Cardiac septum (tissue), 1 donor: Measurements from ENCODE around the gene SRSF10. TPM values are rescaled to one million over a fixed set of nuclear protein-coding genes. Genes with fewer than 3 reads are reported as not detected.
"Not testable (repeated sequence)": the region's sequence is repeated elsewhere in the genome, so short reads cannot be mapped to it uniquely, and the experiment has no call there.

ENCODE experiments used
- DNase-seq: peaks from one replicate; pipeline ENCODE4 v3.0.0-alpha.2; 2020; ENCODE audit warnings: low spot score
- intact Hi-C: fragments of 100-400 bp; cut with DNase I; formaldehyde crosslinking; loops from one replicate; pipeline ENCODE4 v1.14.0; 2022
- long read RNA-seq: library from polyadenylated mRNA; unstranded; transcript quantifications from one replicate; pipeline ENCODE4 v2.0.0, GENCODE V29; 2021
- total RNA-seq: library from RNA; stranded (reverse); fragmentation: NEBNext Ultra II Directional; extraction: Animal tissue kit (Norgen Biotek cat#: 25700); gene quantifications from one replicate; pipeline ENCODE4 v1.2.1, GENCODE V29; 2021
- donor health status: DM: no; HTN: no; CAD: no.

Gene SRSF10
- total RNA-seq: 63.4 TPM
- long read RNA-seq, partial matches to known transcripts: 2 of 25 reads
- long read RNA-seq, other reads (novel, unspliced or antisense): 19 of 25 reads

DNA sequence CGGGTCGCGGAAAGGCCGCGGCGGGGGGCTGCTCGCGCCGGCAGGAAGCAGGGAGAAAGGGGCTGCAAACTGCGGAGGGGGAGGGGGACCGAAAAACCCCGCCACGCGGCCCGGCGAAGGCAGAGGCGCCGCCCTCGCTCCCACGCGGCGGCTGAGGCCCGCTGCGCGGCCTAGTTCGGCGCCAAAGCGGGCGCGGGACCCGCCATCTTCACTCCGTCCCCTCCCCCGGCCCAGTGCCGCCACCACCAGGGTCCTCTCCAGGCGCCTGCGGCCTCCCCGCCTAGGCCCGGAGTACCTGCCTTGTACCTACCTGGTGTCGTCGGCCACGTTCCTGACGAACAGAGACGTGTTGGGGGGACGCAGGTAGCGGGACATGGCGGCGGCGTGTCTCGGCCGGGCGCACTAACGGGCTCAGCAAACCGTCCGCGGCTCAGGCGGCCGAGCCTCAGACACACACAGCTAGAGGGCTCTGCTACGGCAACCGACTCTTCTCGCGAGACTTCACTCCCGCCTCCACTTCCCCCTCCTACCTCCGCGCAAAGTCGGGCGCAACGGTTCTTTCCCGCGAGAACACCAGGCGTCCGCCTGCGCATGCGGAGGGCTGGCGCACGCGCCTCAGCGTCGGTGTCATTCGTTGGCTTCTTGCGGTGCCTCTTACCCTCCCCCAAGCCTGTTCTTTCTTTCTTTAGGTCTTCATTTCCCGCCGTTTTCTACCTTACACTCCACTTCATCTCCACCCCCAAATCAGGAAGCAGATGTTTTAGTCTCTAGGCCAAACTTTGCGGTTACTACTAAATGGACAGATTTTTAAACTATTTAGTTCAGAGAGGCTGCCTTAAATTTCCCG, at the start of gene SRSF10:
TSS of gene SRSF10 (minus strand) at position 447 of the 847 bp plus-strand sequence. CDS start at position 375, 72 bp downstream.
- peak; percentile 100 for DNase-seq
- intact Hi-C loops: loop anchor here (1.0 to 2.0 kb wide), 2 partner anchors 20 to 39 kb away; no protein-coding TSS in a partner anchor

DNA sequence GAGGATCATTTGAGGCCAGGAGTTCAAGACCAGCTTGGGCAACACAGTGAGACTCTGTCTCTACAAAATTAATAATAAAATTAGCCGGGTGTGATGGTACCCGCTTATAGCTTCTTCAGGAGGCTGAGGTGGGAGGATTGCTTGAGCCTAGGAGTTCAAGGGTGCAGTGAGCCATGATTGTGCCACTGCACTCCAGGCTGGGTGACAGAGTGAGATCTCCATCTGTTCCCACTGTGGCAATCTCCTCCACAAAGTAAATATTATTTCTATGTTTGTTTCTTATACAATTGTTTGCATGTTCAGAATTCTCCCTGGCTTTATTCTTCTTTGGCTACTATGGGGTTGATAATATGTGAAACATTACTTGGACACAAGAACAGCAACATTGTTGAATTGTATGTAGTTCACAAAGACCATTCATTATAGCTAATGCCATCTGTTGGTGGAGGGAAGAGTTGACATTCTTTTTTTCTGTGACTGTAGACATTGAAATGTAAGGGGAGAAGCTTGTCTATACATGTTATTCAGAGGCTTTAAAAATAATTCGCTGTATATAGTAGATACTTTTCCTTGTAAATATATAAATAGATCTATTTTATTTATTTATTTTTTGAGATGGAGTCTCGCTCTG, 47.8 kb upstream of the SRSF10 start:
- intact Hi-C loops: loop anchor here (5.0 kb wide), 2 partner anchors 161 to 216 kb away; partner anchors contain the start of gene FUCA1
- DNase-seq: no peak

DNA sequence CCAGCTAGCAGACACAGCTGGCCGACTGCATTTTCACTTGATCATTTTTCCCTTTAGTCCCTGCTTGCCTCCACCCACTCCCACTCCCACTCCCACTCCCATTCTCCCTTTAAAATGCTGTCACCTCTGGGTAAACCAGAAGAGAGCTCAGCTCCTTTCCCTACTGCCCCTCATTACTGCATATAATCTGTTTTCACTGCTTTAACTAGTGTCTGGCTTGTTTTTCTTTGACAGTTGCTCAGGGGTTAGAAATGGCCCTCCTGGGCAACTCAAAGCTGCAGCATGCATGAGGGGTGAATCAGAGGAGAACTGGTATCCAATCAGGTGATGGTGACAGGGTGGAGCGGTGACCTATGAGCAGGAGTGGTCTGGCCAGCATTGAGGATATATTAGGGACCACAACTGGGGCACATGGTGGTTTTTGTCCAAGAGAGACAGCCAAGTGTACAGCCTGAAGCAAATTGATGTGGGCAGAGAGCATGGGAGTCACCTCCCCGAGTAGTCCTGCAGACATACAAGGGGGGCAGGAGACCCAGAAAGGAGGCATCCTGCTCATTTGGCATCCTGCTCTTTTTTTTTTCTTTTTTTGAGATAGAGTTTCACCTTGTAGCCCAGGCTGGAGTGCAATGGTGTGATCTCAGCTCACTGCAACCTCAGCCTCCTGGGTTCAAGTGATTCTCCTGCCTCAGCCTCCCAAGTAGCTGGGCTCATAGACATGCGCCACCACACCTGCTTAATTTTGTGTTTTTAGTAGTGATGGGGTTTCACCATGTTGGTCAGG, 42.6 kb upstream of the SRSF10 start:
- intact Hi-C loops: loop anchor here (2.0 kb wide), 1 partner anchor 102 kb away; no protein-coding TSS in a partner anchor

DNA sequence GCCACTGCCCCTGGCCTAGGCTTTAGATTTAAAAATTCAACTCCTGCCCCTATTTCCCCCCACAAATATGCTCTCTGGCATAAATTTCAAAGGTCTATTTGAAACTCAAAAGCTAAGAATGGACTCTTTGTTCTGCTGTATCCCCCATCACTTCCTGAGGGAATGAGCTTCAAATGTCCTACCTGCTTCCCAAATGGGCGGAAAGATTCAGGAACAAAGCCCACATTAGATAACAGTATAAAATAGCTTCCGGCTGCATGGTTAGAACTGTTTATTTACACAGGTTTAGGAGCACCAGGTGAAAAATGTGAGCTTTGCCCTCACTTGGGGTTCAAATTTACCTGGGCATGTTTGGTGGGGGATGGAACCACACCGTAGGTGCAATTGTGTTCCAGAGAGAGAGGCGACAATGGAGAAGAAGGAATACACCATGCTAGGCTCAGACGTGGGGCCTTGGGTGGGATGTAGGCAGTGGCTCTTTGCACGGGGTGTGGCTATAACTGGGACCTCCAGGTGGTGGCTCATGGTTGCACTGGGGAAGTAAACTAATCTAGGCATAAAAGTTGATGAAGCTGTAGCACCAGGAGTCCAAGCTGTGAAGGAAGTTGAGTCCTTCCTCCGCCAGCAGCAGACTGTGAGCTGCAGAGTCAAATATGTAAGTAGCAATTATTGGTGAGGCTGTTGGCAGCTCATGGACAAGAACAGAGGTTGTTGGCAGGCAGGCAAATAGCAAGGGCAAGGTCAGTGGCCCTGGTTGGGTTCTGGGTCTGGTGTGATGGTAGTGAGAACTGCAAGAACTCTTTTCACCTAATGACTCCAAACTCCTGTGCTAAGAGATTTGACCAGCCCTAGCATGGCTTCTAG, 41.5 kb upstream of the SRSF10 start:
- intact Hi-C loops: loop anchor here (2.0 kb wide), 2 partner anchors 63 to 101 kb away; partner anchors contain the start of gene PNRC2
- no peak for DNase-seq

More for the DNA sequence above, 42.6 kb upstream of the SRSF10 start:
- no peak for DNase-seq

DNA sequence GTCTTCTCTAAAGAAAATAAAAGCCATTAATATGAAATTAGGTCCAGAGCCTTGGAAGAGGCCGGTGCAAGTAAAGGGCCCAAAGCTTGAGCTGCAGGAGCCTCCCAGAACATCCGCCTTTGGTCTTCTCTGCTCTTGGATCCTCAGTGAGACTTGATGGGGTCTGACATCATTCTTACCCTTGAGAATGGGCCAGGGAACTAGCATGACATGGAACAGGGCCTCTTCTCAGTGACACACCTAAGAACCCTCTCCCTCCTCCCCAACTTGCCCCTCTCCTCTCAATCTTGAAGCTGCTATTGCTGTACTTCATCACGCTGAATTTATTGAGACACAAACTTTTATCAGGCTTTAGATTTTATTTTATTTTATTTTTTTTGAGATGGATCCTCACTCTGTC, 40.3 kb upstream of the SRSF10 start:
- DNase-seq: no peak
- intact Hi-C loops: loop anchor here (2.0 kb wide), 1 partner anchor 62 kb away; the partner anchor contains the start of gene PNRC2

DNA sequence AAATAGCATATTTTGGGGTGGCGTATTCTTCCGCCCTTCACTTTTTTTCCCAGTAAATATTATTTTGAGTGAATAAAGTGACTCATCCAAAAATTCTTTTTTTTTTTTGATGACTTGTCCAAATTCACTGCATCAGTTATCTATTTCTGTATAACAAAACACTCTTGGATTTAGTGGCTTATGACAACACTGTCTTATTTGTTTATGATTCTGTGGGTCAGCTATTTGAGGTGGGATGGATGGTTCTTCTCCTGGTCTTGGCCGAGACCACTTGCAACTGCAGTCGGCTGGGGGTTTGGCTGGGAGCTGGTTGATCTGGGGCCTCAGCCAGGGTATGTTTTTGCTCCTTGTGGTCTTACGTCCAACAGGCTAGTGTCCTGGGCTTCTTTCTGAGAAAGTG, 39.9 kb upstream of the SRSF10 start:
- intact Hi-C loops: loop anchor here (2.0 kb wide), 1 partner anchor 61 kb away; the partner anchor contains the start of gene PNRC2
- no peak for DNase-seq

DNA sequence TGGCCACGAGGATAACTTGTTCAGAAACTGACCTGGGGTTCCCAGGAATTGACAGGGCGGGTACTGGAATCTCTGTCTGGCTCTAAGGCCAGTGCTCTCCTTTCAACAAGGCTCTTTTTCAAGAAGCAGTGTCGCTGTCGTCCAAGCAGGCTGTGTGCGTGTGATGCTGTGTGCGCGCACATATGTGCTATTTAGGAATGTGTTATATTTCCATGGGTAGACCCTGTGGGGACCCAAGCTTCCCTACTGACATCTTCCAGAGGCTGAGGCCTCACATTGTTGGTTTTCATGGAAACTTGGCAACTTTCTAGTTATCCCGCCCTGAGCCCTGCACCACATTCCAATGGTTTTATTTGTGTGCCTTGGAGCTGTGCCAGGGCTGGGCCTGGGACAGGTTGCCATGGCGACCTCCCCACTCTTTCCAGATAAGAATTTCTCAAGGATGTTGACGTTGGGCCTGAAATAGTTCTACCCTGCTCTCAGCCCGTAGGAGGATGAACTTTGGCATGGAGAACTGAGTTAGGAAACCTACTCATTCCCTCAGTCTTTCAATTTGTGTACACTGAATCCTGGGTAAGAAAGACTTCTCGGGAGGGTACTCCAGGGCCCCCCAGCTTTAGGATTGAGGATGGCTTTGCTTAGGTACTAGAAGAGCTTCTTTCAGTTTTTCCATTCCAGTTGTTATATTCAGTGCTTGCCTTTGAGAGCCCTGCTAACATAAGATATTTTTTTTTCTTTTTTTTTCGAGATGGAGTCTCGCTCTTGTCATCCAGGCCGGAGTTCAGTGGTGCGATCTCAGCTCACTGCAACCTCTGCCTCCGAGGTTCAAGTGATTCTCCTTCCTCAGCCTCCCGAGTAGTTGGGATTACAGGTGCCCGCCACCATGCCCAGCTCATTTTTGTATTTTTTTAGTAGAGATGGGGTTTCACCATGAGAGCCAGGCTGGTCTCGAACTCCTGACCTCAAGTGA, 38.8 kb upstream of the SRSF10 start:
- intact Hi-C loops: loop anchor here (2.0 kb wide), 1 partner anchor 38 kb away; the partner anchor contains the start of gene SRSF10
- peak; percentile 92 for DNase-seq

DNA sequence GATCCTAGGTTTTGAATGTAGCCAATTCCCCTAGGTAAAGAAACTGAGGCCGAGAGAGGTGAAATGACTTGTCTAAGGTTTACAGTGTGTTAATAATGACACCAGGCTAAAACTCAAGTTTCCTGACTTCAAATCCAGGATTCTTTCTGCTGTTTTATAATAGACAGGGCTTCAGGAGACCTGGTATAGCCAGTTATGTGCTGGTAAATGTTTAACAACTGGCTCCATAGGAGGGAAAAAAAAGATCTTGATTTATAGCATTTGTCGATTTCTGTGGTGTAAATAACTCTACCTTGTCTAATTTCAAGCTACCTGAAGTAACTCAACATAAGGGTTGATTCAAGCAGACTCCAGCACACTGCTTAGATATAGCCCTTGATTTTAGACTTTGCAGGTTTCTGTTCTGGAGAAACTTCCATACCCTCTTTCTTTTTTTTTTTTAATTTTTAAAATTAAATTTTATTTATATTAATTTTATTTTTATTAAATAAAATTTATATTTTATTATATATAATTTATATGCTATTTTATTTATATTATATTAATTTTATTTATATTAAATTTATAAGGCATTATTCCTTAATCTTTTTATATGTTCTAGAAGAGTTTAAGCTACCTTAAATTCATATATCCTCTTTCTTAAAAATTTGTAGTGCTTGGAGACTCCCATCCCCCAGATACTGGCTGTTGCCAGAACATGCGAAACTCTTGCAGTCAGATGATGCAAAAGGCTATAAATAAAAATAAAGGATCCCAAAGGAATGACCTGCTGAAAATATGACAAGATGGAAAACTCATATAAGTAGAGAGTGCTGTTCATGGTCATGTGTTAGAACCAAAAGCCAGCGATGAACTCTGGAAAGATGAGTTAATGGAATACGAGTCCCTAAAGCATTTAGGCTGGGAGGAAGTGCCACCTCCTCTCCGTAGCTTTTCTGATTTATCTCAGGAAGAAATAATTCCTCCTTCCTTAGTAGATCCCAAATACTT, 35.4 kb upstream of the SRSF10 start:
- intact Hi-C loops: no loop called here
- no peak for DNase-seq

DNA sequence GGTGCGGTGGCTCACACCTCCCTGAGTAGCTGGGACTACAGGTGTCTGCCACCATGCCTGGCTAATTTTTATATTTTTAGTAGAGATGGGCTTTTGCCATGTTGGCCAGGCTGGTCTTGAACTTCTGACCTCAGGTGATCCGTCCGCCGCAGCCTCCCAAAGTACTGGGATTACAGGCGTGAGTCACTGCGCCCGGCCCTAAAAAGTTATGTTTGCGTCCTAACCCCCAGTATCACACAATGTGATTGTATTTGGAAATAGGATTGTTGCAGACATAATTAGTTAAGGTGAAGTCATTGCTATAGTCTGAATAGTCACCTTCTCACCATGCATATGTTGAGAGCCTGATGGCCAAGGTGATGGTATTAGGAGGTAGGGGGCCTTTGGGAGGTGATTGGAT, 32.8 kb upstream of the SRSF10 start:
- intact Hi-C loops, DNase-seq: not testable (repeated sequence)

DNA sequence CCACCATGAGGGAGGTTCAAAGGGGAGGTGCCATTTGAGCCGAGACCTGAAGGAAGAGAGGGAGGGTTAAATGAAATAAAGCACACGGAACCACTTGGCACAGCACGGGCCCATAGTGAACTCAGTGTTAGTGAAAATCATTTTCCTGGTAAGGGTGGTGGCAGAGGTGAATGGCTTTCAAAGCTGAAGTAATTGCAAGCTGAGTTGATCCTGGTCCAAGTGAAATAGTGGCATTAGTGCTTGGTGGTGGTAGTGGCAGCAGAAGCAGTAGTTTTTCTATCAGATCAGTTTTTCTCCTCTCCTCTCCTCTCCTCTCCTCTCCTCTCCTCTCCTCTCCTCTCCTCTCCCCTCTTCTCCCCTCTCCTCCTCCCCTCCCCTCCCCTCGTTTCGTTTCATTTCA, 30.5 kb upstream of the SRSF10 start:
- intact Hi-C loops: no loop called here

DNA sequence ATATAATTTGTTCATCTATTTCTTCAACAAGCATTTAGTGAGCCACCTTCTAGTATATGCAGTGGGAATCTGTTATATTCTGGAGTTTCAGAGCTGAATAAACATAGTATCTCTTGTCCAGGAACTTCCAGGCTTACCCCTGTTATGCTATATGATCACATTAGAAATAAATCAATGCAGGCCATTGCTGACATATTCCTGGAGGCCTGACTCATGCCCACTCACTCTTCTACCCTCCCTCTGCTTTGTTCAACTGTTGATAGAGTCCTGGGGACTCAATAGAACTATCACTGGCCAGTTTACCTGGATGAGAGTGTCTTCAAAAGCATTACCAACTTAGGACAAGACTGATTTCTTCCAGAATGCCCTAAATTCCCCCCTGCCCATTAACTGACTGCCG, 29.3 kb upstream of the SRSF10 start:
- DNase-seq: no peak

More for the DNA sequence above, 30.5 kb upstream of the SRSF10 start:
- DNase-seq: no peak

DNA sequence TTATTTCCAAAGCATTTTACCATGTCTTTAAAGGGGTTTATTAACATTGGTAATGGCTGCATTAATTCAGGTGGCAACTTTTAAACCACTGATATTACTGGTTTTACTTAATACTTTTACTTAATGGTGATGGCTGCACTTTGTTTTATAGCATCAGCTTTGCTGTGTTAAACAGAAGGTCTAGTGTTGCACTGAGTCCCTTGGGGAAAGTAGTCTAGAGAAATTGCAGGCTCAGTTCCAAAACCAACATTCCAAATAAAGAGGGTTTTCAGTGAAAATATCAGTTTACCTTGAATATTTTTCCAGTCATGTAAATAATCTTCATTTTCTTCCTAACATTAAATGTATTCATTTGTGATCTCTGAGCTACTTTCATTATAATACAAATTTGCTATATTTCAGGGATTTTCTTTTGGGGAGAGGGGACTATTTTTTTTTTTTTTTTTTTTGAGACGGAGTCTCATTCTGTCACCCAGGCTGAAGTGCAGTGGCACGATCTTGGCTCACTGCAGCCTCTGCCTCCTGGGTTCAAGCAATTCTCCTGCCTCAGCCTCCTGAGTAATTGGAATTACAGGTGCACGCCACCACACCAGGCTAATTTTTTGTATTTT, 28.6 kb upstream of the SRSF10 start:
- DNase-seq, intact Hi-C loops: not testable (repeated sequence)

More for the DNA sequence above, 29.3 kb upstream of the SRSF10 start:
- intact Hi-C loops: no loop called here

DNA sequence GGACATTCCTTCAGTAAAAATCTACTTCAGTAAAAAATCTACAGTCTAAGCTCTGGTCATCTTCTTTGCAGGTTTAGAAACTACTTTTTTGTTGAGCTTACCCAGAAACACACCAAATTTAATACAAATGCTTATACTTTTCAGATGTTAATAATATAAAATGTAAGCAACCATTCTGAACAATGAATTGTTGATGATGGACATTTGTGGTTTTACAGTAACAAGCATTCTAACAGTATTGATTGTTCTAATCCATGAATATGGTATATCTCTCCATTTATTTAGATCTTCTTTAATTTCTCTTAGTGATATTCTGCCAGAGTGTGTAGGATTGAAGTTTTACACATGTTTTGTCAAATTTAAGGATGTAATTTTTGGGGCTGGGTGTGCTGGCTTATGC, 27.0 kb upstream of the SRSF10 start:
- no peak for DNase-seq
- intact Hi-C loops: no loop called here

DNA sequence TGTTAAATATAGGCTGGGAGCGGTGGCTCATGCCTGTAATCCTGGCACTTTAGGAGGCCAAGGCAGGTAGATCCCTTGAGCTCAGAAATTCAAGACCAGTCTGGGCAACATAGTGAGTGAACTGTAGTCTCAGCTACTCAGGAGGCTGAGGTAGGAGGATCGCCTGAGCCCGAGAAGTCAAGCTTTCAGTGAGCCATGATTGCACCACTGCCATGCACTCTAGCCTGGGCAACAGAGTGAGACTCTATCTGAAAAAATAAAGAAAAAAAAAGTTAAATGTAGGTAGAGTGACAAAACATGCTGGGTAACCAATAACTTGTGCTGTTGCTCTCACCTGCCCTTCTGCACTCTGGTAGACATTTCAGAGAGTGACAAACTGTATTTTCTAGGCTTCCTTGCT, 25.0 kb upstream of the SRSF10 start:
- intact Hi-C loops: no loop called here
- no peak for DNase-seq

DNA sequence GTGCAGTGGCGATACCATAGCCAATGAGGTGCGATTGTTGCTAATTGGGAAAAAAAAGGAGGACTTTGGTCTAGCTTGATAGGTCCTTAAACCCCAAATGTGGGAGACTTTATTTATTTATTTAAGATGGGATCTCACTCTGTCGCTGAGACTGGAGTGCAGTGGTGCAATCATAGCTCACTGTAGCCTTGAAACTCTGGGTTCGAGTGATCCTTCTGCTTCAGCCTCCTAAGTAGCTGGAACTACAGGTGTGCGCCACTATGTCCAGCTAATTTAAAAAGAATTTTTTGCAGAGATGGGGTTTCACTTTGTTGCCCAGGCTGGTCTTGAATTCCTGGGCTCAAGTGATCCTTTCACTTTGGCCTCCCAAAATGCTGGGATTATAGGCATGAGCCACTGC, 24.0 kb upstream of the SRSF10 start:
- intact Hi-C loops: no loop called here
- no peak for DNase-seq
